ENCODE results near the gene SLX4IP. TPM values are rescaled to one million over a fixed set of nuclear protein-coding genes. Genes with fewer than 3 reads are reported as not detected.

SLX4IP gene
- total RNA-seq, 1 experiment from 2014 or later = 9.7 TPM

GRCh38 chr20:10562899-10563298 lies 127.8 kb downstream of the SLX4IP start:
- H3K4me2 ChIP-seq (ENCODE audit: low read depth, low read length, poor library complexity, severe bottlenecking) = peak overlapping the region; percentile 21
- H4K20me1 ChIP-seq (ENCODE audit: insufficient read depth, low read depth, low read length) = no peaks in the 10 kb centered on the region
- no peak overlapping the region for H3K9ac ChIP-seq (ENCODE audit: low read length)
- H3K36me3 ChIP-seq (ENCODE audit: insufficient read depth, low read length) = peaks cover 4% of the 10 kb centered on the region; the same call in 1 of the 2 replicates
- no peaks in the 10 kb centered on the region for H3K27me3 ChIP-seq (ENCODE audit: low read length)
- H2AFZ ChIP-seq (ENCODE audit: low read length) = no peak overlapping the region
- H3K4me3 ChIP-seq (ENCODE audit: low read length) = no peak overlapping the region
- H3K9me2 ChIP-seq (replicated peaks; ENCODE audit: insufficient read depth, low read length) = no peaks in the 10 kb centered on the region
- peak overlapping the region; percentile 1; the same call in 1 of the 2 replicates for H3K27ac ChIP-seq (ENCODE audit: low read length)
- H3K4me1 ChIP-seq (ENCODE audit: low read length) = peaks cover 31% of the 10 kb centered on the region
- H3K79me2 ChIP-seq (ENCODE audit: low read length) = peaks cover 26% of the 10 kb centered on the region; the same call in 1 of the 2 replicates
- H3K9me3 ChIP-seq (ENCODE audit: low read length) = no peaks in the 10 kb centered on the region
- DNase-seq = peak; percentile 54

- Histone ChIP-seq H3K4me2 (ENCODE audit: low read depth, low read length, poor library complexity, severe bottlenecking) (no peak overlapping the region), H2AFZ (ENCODE audit: low read length) (no peak overlapping the region), H3K9ac (ENCODE audit: low read length) (no peak overlapping the region), H4K20me1 (ENCODE audit: insufficient read depth, low read depth, low read length) (no peaks in the 10 kb centered on the region), H3K27ac (ENCODE audit: low read length) (no peak overlapping the region; the same call in 1 of the 2 replicates), H3K79me2 (ENCODE audit: low read length) (peaks cover 26% of the 10 kb centered on the region; the same call in 1 of the 2 replicates), H3K36me3 (ENCODE audit: insufficient read depth, low read length) (peaks cover 4% of the 10 kb centered on the region; the same call in 1 of the 2 replicates), H3K4me1 (ENCODE audit: low read length) (peaks cover 20% of the 10 kb centered on the region), H3K4me3 (ENCODE audit: low read length) (no peak overlapping the region), H3K27me3 (ENCODE audit: low read length) (no peaks in the 10 kb centered on the region), H3K9me2 (replicated peaks; ENCODE audit: insufficient read depth, low read length) (no peaks in the 10 kb centered on the region), H3K9me3 (ENCODE audit: low read length) (no peaks in the 10 kb centered on the region)
- no peak for DNase-seq
Observed at GRCh38 chr20:10563935-10564492, 128.9 kb downstream of the SLX4IP start.

- Histone ChIP-seq H3K9me2 (replicated peaks; ENCODE audit: insufficient read depth, low read length) (no peaks in the 10 kb centered on the region), H3K4me1 (ENCODE audit: low read length) (peaks cover 12% of the 10 kb centered on the region), H4K20me1 (ENCODE audit: insufficient read depth, low read depth, low read length) (no peaks in the 10 kb centered on the region), H3K9ac (ENCODE audit: low read length) (no peak overlapping the region), H3K9me3 (ENCODE audit: low read length) (no peaks in the 10 kb centered on the region), H3K36me3 (ENCODE audit: insufficient read depth, low read length) (peaks cover 4% of the 10 kb centered on the region; the same call in 1 of the 2 replicates), H3K27me3 (ENCODE audit: low read length) (no peaks in the 10 kb centered on the region), H3K79me2 (ENCODE audit: low read length) (peaks cover 21% of the 10 kb centered on the region; the same call in 1 of the 2 replicates), H3K4me3 (ENCODE audit: low read length) (no peak overlapping the region), H2AFZ (ENCODE audit: low read length) (no peak overlapping the region), H3K4me2 (ENCODE audit: low read depth, low read length, poor library complexity, severe bottlenecking) (no peak overlapping the region), H3K27ac (ENCODE audit: low read length) (no peak overlapping the region)
- no peak for DNase-seq
Observed at GRCh38 chr20:10565191-10565921, 130.3 kb downstream of the SLX4IP start.

- Histone ChIP-seq H3K36me3 (ENCODE audit: insufficient read depth, low read length) (no peaks in the 10 kb centered on the region; the same call in 1 of the 2 replicates), H3K9me3 (ENCODE audit: low read length) (no peaks in the 10 kb centered on the region), H3K27ac (ENCODE audit: low read length) (no peak overlapping the region), H2AFZ (ENCODE audit: low read length) (no peak overlapping the region), H3K27me3 (ENCODE audit: low read length) (no peaks in the 10 kb centered on the region), H3K9me2 (replicated peaks; ENCODE audit: insufficient read depth, low read length) (no peaks in the 10 kb centered on the region), H4K20me1 (ENCODE audit: insufficient read depth, low read depth, low read length) (no peaks in the 10 kb centered on the region), H3K4me3 (ENCODE audit: low read length) (no peak overlapping the region), H3K9ac (ENCODE audit: low read length) (no peak overlapping the region), H3K4me1 (ENCODE audit: low read length) (peaks cover 12% of the 10 kb centered on the region), H3K4me2 (ENCODE audit: low read depth, low read length, poor library complexity, severe bottlenecking) (no peak overlapping the region), H3K79me2 (ENCODE audit: low read length) (peaks cover 21% of the 10 kb centered on the region; the same call in 1 of the 2 replicates)
- no peak for DNase-seq
Observed at GRCh38 chr20:10565922-10566897, 131.1 kb downstream of the SLX4IP start.

GRCh38 chr20:10568032-10568431 lies 132.9 kb downstream of the SLX4IP start:
- H3K4me1 ChIP-seq (ENCODE audit: low read length) = peaks cover 5% of the 10 kb centered on the region

GRCh38 chr20:10571313-10571815 lies 136.3 kb downstream of the SLX4IP start:
- H3K9me2 ChIP-seq (replicated peaks; ENCODE audit: insufficient read depth, low read length) = no peaks in the 10 kb centered on the region
- 0 out of 2 replicates have a peak, but pooled peaks cover 3% of the 10 kb centered on the region for H3K79me2 ChIP-seq (ENCODE audit: low read length)
- no peak overlapping the region for H3K4me2 ChIP-seq (ENCODE audit: low read depth, low read length, poor library complexity, severe bottlenecking)
- no peak overlapping the region for H3K27ac ChIP-seq (ENCODE audit: low read length)
- DNase-seq = no peak
- no peaks in the 10 kb centered on the region for H4K20me1 ChIP-seq (ENCODE audit: insufficient read depth, low read depth, low read length)
- no peaks in the 10 kb centered on the region for H3K27me3 ChIP-seq (ENCODE audit: low read length)
- H3K9ac ChIP-seq (ENCODE audit: low read length) = no peak overlapping the region
- no peaks in the 10 kb centered on the region for H3K9me3 ChIP-seq (ENCODE audit: low read length)
- H3K36me3 ChIP-seq (ENCODE audit: insufficient read depth, low read length) = no peaks in the 10 kb centered on the region
- no peak overlapping the region for H2AFZ ChIP-seq (ENCODE audit: low read length)
- no peak overlapping the region for H3K4me3 ChIP-seq (ENCODE audit: low read length)
- H3K4me1 ChIP-seq (ENCODE audit: low read length) = no peaks in the 10 kb centered on the region

More at GRCh38 chr20:10568032-10568431, 132.9 kb downstream of the SLX4IP start:
- Histone ChIP-seq H3K9me2 (replicated peaks; ENCODE audit: insufficient read depth, low read length) (no peaks in the 10 kb centered on the region), H4K20me1 (ENCODE audit: insufficient read depth, low read depth, low read length) (no peaks in the 10 kb centered on the region), H3K27ac (ENCODE audit: low read length) (no peak overlapping the region), H3K79me2 (ENCODE audit: low read length) (peaks cover 16% of the 10 kb centered on the region; the same call in 1 of the 2 replicates), H3K9me3 (ENCODE audit: low read length) (no peaks in the 10 kb centered on the region), H3K4me3 (ENCODE audit: low read length) (no peak overlapping the region), H3K9ac (ENCODE audit: low read length) (no peak overlapping the region), H2AFZ (ENCODE audit: low read length) (no peak overlapping the region), H3K4me2 (ENCODE audit: low read depth, low read length, poor library complexity, severe bottlenecking) (no peak overlapping the region), H3K36me3 (ENCODE audit: insufficient read depth, low read length) (no peaks in the 10 kb centered on the region), H3K27me3 (ENCODE audit: low read length) (no peaks in the 10 kb centered on the region)
- no peak for DNase-seq

GRCh38 chr20:10572853-10573252 lies 137.7 kb downstream of the SLX4IP start:
- H4K20me1 ChIP-seq (ENCODE audit: insufficient read depth, low read depth, low read length) = no peaks in the 10 kb centered on the region
- H3K4me3 ChIP-seq (ENCODE audit: low read length) = no peak overlapping the region
- H3K27ac ChIP-seq (ENCODE audit: low read length) = no peak overlapping the region
- no peak for DNase-seq
- no peaks in the 10 kb centered on the region for H3K27me3 ChIP-seq (ENCODE audit: low read length)
- H3K36me3 ChIP-seq (ENCODE audit: insufficient read depth, low read length) = no peaks in the 10 kb centered on the region
- no peak overlapping the region for H3K4me2 ChIP-seq (ENCODE audit: low read depth, low read length, poor library complexity, severe bottlenecking)
- H3K4me1 ChIP-seq (ENCODE audit: low read length) = no peaks in the 10 kb centered on the region
- no peaks in the 10 kb centered on the region for H3K9me2 ChIP-seq (replicated peaks; ENCODE audit: insufficient read depth, low read length)
- H3K9me3 ChIP-seq (ENCODE audit: low read length) = no peaks in the 10 kb centered on the region
- H3K79me2 ChIP-seq (ENCODE audit: low read length) = no peaks in the 10 kb centered on the region
- no peak overlapping the region for H3K9ac ChIP-seq (ENCODE audit: low read length)
- H2AFZ ChIP-seq (ENCODE audit: low read length) = no peak overlapping the region

Measured in Karpas-422 (cell line).